ENCODE data around the gene CSE1L.

DNA sequence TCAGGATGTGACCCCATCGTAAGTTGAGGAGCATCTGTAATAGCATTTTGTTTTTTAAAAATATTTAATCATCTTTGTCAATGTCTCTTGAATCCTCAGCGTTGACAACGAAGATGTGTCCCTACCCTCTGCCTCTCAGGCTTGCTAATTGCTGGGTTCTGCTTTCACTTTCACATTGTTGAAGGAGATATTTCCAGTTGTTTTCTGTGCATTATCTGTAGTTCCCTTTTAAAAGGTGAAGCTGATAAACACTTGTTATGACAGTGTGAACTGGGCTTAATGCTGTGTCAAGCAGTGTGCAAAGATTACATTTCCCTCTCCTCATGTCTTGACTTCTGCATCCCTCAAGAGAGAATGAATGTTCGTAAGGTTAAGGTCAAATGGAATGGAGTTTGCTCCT, 54.9 kb downstream of the CSE1L start:
- TF ChIP-seq, protein P1, sequence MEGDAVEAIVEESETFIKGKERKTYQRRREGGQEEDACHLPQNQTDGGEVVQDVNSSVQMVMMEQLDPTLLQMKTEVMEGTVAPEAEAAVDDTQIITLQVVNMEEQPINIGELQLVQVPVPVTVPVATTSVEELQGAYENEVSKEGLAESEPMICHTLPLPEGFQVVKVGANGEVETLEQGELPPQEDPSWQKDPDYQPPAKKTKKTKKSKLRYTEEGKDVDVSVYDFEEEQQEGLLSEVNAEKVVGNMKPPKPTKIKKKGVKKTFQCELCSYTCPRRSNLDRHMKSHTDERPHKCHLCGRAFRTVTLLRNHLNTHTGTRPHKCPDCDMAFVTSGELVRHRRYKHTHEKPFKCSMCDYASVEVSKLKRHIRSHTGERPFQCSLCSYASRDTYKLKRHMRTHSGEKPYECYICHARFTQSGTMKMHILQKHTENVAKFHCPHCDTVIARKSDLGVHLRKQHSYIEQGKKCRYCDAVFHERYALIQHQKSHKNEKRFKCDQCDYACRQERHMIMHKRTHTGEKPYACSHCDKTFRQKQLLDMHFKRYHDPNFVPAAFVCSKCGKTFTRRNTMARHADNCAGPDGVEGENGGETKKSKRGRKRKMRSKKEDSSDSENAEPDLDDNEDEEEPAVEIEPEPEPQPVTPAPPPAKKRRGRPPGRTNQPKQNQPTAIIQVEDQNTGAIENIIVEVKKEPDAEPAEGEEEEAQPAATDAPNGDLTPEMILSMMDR (IDR thresholded peaks at IDR 0.05): no peak
- TF ChIP-seq POLR2A (IDR thresholded peaks at IDR 0.05) (no peak), EP300 (IDR thresholded peaks at IDR 0.05) (no peak), POLR2AphosphoS5 (IDR thresholded peaks at IDR 0.05) (no peak)
